RWPE1 (cell line): ENCODE measurements around the gene CLIC3.

Experiments
- CTCF ChIA-PET: fragments of 350-600 bp; sonication (Branson Sonifier 250); formaldehyde crosslinking; extraction: SDS; loops from one replicate; lab custom pipeline; 2021; lab: Yijun Ruan, JAX
- POLR2A ChIA-PET: fragments of 400-600 bp; formaldehyde crosslinking; extraction: SDS; loops from one replicate; lab custom pipeline; 2020; ENCODE audit warnings: antibody characterized with exemption; ENCODE audit not compliant: low non-redundant PET; lab: Yijun Ruan, JAX
- DNase-seq: peaks from one replicate; pipeline ENCODE4 v3.0.0; 2012; ENCODE audit warnings: low spot score
- H3K27ac ChIP-seq: fragments of 450-650 bp; 2 replicates; pipeline ENCODE4 v1.5.1; 2017
- CTCF ChIP-seq: fragments of 450-650 bp; conservative IDR thresholded peaks from 2 replicates; pipeline ENCODE4 v1.5.1; 2017; ENCODE audit warnings: low read depth, mild to moderate bottlenecking

Gene CLIC3

GRCh38 chr9:136996361-136997292, at the start of gene CLIC3:
CLIC3 (minus strand) TSS chr9:136996568; CDS start chr9:136996543, 25 bp downstream.
- ChIA-PET CTCF (interaction anchor here (0.6 to 2.0 kb wide), 7 partner anchors 22 to 71 kb away, joined by 3 to 9 read pairs (median 3); partner anchors contain the start of gene ABCA2), POLR2A (interaction anchor here (0.6 to 1.3 kb wide), 2 partner anchors 18 to 86 kb away, joined by 3 read pairs; no protein-coding TSS in a partner anchor)
- H3K27ac ChIP-seq, result peak within 1 kb of the TSS; percentile 93
- peak; percentile 80 for DNase-seq
- no peak for TF ChIP-seq CTCF

- ChIA-PET CTCF (interaction anchor here (0.8 to 4.4 kb wide), 11 partner anchors 10 to 52 kb away, joined by 5 to 76 read pairs (median 19); partner anchors contain the start of genes ABCA2, SAPCD2 and UAP1L1), POLR2A (no interaction called here)
- peak overlapping the region; percentile 48 for H3K27ac ChIP-seq
- TF ChIP-seq CTCF, result no peak
- no peak for DNase-seq
Measured at GRCh38 chr9:137045294-137046087, 49.1 kb upstream of the CLIC3 start.

GRCh38 chr9:137044502-137045177, 48.3 kb upstream of the CLIC3 start:
- ChIA-PET POLR2A (no interaction called here), CTCF (interaction anchor here (0.7 to 3.2 kb wide), 7 partner anchors 10 to 94 kb away, joined by 3 to 28 read pairs (median 10); partner anchors contain the start of gene ABCA2)
- no peak for TF ChIP-seq CTCF
- DNase-seq, result no peak
- peak overlapping the region; percentile 48 for H3K27ac ChIP-seq

GRCh38 chr9:137044037-137044436, 47.7 kb upstream of the CLIC3 start:
- CTCF ChIA-PET, result interaction anchor here (0.6 to 3.2 kb wide), 7 partner anchors 9 to 93 kb away, joined by 3 to 28 read pairs (median 10); partner anchors contain the start of gene ABCA2
- peak overlapping the region; percentile 48 for H3K27ac ChIP-seq
- TF ChIP-seq CTCF, result no peak
- DNase-seq, result no peak
- POLR2A ChIA-PET, result no interaction called here

- CTCF ChIA-PET, result interaction anchor here (0.6 to 3.2 kb wide), 5 partner anchors 8 to 27 kb away, joined by 3 to 28 read pairs (median 12); partner anchors contain the start of gene ABCA2
Measured at GRCh38 chr9:137042751-137043727, 46.7 kb upstream of the CLIC3 start.

More at GRCh38 chr9:137042751-137043727, 46.7 kb upstream of the CLIC3 start:
- DNase-seq, result no peak
- no peak for TF ChIP-seq CTCF
- H3K27ac ChIP-seq, result peak overlapping the region; percentile 48
- POLR2A ChIA-PET, result no interaction called here
